D721Med (cell line): ENCODE data around the gene NBPF26.
"Not testable (repeated sequence)": the region's sequence is repeated elsewhere in the genome, so short reads cannot be mapped to it uniquely, and the experiment has no call there.

Experiments used
- DNase-seq: peaks from one replicate; pipeline ENCODE4 v3.0.0; 2011; ENCODE audit warnings: low spot score; ENCODE audit not compliant: insufficient read length
- FAIRE-seq: peaks from 2 replicates; lab custom pipeline; 2011; peaks lifted over from hg19 to GRCh38; lab: Jason Lieb, UNC
- CTCF ChIP-seq: IDR thresholded peaks from 2 replicates; pipeline ENCODE4 v1.5.1; 2012; ENCODE audit warnings: mild to moderate bottlenecking, control low read depth; ENCODE audit not compliant: insufficient read depth; ENCODE audit errors: missing control alignments

Gene NBPF26

GRCh38 chr1:120844186-120844944 lies 120.6 kb downstream of the NBPF26 start:
- not testable (repeated sequence) for DNase-seq, FAIRE-seq
- peak; percentile 25 for TF ChIP-seq CTCF

GRCh38 chr1:120844945-120845330 lies 121.2 kb downstream of the NBPF26 start:
- not testable (repeated sequence) for DNase-seq

GRCh38 chr1:120849400-120850286 lies 125.9 kb downstream of the NBPF26 start:
- not testable (repeated sequence) for DNase-seq, FAIRE-seq

More at GRCh38 chr1:120844945-120845330, 121.2 kb downstream of the NBPF26 start:
- FAIRE-seq, result not testable (repeated sequence)

DNA sequence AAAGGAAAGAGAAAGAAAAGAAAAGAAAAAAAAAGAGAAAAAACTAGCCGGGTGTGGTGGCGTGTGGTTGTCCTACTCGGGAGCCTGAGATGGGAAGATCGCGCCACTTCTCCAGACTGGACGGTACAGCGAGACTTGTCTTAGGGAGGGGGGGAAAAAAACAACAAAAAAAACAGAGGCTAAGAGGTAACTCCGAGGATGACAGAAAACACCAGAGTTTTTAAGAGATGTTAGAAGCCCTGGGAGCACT lies 126.5 kb downstream of the NBPF26 start:
- DNase-seq, FAIRE-seq: not testable (repeated sequence)

DNA sequence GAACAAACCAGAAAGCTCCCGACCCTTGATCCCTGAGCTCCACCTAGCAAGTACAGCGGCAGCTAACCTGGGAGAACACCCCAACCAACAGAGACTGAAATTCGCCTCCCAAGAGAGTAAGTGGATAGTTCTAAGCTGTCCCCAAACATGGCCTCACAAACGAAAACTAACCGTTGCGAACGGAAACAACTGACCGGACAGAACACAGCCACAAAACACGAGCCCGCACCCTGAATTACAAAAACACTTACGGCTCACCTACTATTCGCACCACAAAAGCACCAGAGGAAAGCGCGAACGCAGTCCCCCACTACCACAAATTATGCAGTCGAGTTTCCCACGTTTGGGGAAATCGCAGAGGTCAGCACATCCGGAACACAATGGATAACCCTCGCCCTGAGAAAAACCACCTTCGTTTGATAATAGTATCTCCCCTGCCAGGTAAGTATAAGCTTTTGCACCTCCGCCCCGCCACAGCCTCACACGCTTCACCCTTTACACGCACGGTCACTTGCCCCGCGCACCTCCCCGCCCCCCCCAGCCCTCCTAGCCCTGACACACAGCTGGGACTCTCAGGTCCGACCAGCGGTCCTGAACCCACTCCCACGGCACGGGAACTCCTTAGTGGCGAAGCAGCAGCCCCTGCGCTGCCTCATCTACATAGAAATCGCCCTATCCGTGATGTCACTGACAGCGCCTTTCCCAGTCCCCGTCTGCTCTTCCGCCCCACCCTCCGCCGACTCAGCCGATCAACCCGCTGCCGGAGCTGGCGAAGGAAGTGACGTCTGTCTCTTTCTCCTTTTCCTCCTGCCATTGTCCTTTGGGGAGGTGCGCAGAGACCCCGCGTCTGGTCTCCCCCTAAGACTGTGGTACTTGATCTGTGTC lies 127.0 kb downstream of the NBPF26 start:
- not testable (repeated sequence) for FAIRE-seq, DNase-seq

GRCh38 chr1:120858144-120858543 lies 134.4 kb downstream of the NBPF26 start:
- not testable (repeated sequence) for DNase-seq, FAIRE-seq

DNA sequence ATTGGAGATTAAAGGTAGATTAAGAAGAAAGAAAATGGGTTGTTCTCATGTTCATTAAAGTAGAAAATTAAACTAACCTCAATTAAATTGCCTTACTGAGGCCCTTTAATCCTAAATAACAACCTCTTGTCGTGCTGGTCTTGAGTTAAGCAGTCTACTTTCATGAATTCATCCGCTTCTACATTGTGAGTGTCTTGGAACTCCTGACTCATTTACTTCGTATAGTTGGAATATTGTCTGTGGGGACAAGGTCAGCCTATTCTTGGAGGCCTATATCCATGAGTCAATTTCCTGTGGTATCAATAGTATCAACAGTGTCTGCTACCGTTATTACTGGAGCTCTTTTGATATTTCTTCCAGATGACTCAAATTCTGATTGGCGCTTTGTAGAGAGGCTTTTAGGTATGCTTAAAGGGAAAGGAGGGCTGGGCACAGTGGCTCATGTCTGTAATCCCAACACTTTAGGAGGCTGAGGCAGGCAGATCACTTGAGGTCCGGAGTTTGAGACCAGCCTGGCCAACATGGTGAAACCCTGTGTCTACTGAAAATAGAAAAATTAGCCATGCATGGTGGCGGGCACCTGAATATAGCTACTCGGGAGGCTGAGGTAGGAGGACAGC lies 136.0 kb downstream of the NBPF26 start:
- not testable (repeated sequence) for FAIRE-seq, DNase-seq

- FAIRE-seq, DNase-seq: not testable (repeated sequence)
Observed at GRCh38 chr1:120878206-120878605, 154.5 kb downstream of the NBPF26 start.

DNA sequence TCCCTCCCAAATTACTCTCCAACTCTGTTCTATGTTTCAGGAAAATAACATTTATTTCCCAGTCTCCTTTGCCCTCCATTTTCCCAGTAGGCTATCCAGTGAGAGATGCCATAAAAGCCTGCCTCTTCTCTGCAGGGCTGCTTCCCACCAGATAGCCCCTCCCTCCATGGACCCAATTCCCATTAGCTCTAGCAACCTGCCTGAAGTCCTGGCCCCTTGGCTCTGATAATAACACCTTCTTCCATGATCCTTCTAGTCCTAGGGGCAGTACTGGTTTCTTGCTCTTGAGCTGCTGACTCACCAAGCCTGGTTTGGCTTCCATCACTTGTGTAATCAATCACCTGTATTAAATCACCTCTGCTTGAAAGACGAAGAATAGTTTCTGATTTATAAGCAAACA lies 156.3 kb downstream of the NBPF26 start:
- not testable (repeated sequence) for FAIRE-seq, DNase-seq

GRCh38 chr1:120881934-120882333 lies 158.2 kb downstream of the NBPF26 start:
- DNase-seq, FAIRE-seq: not testable (repeated sequence)
